Measurements from ENCODE around the gene OST4.

The OST4 gene

DNA sequence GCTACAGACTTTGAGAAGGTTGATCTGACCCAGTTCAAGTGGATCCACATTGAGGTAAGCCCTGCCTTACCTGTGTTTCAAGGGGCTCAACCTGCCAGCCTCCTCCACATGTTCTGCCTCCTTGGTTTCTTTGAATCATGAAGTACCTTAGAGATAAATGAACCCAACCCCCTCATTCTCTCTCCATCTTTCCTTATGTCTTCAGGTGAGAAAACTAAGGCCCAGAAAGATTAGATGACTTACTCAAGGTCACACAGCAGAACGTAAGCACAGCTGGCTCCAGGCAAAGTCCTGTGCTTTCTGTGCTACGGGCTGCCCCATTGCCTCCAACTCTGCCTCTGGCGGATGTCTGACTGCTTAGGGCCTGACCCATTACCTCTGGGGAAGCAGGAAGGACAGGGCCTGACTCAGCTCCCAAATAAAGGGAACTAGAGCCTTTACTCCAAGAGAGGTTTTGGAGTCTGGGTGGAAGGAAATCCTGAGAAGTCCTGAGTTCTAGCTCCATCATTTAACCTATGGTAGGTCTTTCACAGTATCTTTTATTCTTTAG, 25.4 kb upstream of the OST4 start:
- DNase-seq (no peak), ATAC-seq (no peak)
- Mint-ChIP-seq H3K4me3 (peak overlapping the region; percentile 26 to 35), H3K27me3 (no peaks in the 10 kb centered on the region), H3K4me1 (peaks cover 23% of the 10 kb centered on the region), H3K27ac (no peak overlapping the region), H3K9me3 (no peaks in the 10 kb centered on the region)

- peaks cover 23% of the 10 kb centered on the region for H3K4me1 Mint-ChIP-seq
- peak; percentile 78 for ATAC-seq
- H3K9me3 Mint-ChIP-seq: no peaks in the 10 kb centered on the region
- H3K4me3 Mint-ChIP-seq: peak overlapping the region; percentile 40 to 76
- no peak for DNase-seq
- H3K27ac Mint-ChIP-seq: peak overlapping the region in 1 of 2 donors; percentile 27
- no peaks in the 10 kb centered on the region for H3K27me3 Mint-ChIP-seq
Observed at GRCh38 chr2:27095745-27096651, 24.5 kb upstream of the OST4 start.

DNA sequence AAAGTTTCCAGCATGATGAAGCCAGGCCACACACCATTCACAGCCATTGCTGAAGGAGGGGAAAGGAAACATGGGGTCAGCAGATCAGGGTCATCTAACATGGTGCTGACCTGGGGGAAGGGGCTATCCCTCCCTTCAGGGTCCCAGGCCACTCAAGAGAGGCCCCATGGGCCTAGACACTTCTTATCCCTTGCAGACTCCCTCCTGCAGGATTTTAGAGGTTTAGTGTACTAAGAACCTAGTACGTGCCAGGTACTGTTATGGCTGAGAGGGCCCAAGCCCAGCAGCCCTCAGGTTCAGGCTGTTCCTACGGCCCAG, 23.9 kb upstream of the OST4 start:
- ATAC-seq (no peak), DNase-seq (no peak)
- no peaks in the 10 kb centered on the region for H3K9me3 Mint-ChIP-seq
- H3K4me3 Mint-ChIP-seq: peak overlapping the region; percentile 28 to 76
- no peaks in the 10 kb centered on the region for H3K27me3 Mint-ChIP-seq
- no peak overlapping the region for H3K27ac Mint-ChIP-seq
- peaks cover 23% of the 10 kb centered on the region for H3K4me1 Mint-ChIP-seq

DNA sequence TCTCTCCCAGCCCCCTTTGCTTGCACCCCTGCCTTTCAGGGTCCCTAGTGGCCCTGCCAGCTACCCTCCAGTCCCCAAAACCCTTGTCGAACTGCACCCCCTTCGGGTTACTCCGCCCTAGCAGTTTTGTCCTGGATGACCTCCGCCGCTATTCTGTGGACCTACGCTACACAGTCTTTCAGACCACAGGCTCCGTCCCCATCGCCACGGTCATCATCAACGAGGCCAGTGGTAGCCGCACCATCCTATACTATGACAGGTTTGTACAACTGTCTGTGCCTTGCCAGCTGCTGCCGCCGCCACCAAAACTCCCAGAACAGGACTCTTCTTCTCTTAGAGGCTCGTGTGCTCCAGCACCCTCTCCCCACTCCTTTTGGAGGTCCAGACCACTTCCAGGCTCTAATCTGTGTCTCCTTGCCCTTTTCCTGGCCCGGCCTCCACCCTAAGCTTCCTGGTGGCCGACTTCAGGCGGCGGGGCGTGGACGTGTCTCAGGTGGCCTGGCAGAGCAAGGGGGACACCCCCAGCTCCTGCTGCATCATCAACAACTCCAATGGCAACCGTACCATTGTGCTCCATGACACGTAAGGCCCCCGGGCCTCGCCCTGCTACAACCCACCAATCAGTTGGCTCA, 23.0 kb upstream of the OST4 start:
- Mint-ChIP-seq H3K4me3 (no peak overlapping the region), H3K27ac (peak overlapping the region in 1 of 2 donors; percentile 10)

GRCh38 chr2:27093430-27094352, 22.2 kb upstream of the OST4 start:
- Mint-ChIP-seq H3K27me3 (no peaks in the 10 kb centered on the region), H3K27ac (peak overlapping the region in 1 of 2 donors; percentile 10), H3K4me1 (peaks cover 33% of the 10 kb centered on the region), H3K4me3 (no peak overlapping the region), H3K9me3 (no peaks in the 10 kb centered on the region)
- no peak for ATAC-seq
- no peak for DNase-seq

More for the DNA sequence above, 23.0 kb upstream of the OST4 start:
- DNase-seq (no peak), ATAC-seq (no peak)
- H3K9me3 Mint-ChIP-seq: no peaks in the 10 kb centered on the region
- H3K4me1 Mint-ChIP-seq: peaks cover 30% of the 10 kb centered on the region
- H3K27me3 Mint-ChIP-seq: no peaks in the 10 kb centered on the region

DNA sequence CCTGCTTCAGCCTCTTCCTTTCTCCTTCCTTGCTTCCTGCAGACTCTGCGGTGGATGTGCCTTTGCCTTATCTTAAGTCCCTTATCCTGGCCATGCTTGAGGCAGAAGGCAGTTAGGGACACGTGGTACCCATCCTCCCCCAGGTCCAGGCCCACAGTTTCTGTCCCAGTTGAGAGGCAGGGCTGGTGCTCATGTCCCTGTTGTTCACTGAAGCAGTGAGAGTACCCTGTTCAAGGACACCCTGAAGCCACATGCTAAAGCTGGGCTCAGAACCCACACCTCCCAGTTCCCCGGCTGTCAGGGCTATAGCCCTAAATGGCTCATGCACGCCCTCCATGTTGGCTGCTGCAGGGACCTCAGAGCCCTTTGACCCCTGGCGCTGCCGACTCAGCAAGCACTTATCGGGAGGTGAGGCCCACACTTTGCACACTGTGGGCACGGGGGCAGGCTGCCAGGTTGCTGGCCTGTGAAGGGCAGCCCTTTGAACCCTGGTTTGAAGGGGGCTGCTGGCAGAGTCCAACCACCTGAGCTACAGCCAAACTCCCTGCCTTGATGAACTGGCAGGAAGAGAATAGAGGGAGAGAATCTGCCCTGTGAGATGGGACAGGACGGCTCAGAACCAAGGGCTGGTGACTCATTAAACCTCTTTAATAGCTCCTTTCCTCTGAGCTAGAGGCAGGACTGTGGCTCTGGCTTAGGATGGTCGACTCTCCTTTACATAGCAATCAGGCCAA, 21.4 kb upstream of the OST4 start:
- no peaks in the 10 kb centered on the region for H3K27me3 Mint-ChIP-seq
- no peak overlapping the region for H3K4me3 Mint-ChIP-seq
- no peak for ATAC-seq
- DNase-seq: no peak
- H3K4me1 Mint-ChIP-seq: peaks cover 31% of the 10 kb centered on the region
- no peaks in the 10 kb centered on the region for H3K9me3 Mint-ChIP-seq
- no peak overlapping the region for H3K27ac Mint-ChIP-seq

DNA sequence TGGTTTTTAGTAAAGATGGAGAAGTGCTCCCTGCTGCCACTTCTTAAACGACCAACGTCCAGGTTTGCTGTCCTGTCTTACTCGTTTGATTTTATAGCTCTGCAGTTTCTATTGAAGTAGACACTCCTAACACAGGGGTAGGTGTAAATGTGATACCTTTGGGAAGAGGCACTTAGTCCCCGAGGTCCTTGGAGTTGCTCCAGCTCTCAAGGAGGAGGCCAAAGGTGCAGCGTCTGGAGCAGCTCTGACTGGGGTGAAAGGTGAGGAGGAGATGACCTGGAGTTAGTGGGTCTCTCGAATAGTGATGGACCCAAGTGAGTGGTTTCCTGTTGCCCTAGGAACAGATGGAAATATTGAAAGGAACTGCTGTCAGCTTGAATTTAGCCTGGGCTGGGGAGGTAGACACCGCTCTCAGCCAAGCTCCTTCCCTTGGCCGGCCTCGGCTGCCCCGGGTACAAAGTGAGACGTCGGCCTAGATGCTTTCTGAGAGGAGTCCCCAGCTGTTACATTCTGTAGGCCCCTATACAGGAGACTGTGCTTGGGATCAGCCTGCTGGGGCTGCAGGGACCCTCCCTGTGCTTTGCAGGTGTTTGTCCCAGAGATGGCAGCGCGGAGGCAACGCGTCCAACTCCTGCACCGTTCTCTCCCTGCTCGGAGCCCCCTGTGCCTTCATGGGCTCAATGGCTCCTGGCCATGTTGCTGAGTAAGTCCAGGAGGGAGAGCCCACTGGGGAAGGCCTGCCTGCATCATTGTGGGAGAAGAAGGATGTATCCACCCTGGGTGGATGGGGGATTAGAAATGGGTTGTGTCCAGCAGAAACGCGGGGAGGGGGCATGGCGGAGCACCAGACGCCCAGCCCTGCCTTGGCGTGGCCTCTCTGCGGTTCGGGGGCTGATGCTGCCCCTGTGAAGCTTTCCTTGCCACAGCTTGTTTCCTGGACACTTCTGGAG, 20.6 kb upstream of the OST4 start:
- DNase-seq: no peak
- H3K9me3 Mint-ChIP-seq: no peaks in the 10 kb centered on the region
- no peak overlapping the region for H3K27ac Mint-ChIP-seq
- H3K4me1 Mint-ChIP-seq: peaks cover 37% of the 10 kb centered on the region
- no peak for ATAC-seq
- no peaks in the 10 kb centered on the region for H3K27me3 Mint-ChIP-seq
- H3K4me3 Mint-ChIP-seq: no peak overlapping the region

- DNase-seq (no peak), ATAC-seq (no peak)
- no peak overlapping the region for H3K4me3 Mint-ChIP-seq
- no peaks in the 10 kb centered on the region for H3K27me3 Mint-ChIP-seq
- H3K4me1 Mint-ChIP-seq: peaks cover 36% of the 10 kb centered on the region
- H3K27ac Mint-ChIP-seq: no peak overlapping the region
- H3K9me3 Mint-ChIP-seq: no peaks in the 10 kb centered on the region
Observed at GRCh38 chr2:27089111-27089954, 17.9 kb upstream of the OST4 start.

GRCh38 chr2:27088634-27089033, 17.2 kb upstream of the OST4 start:
- Mint-ChIP-seq H3K4me1 (peaks cover 36% of the 10 kb centered on the region), H3K4me3 (peak overlapping the region; percentile 3 to 21), H3K27me3 (no peaks in the 10 kb centered on the region), H3K9me3 (no peaks in the 10 kb centered on the region), H3K27ac (no peak overlapping the region)
- no peak for DNase-seq
- no peak for ATAC-seq

DNA sequence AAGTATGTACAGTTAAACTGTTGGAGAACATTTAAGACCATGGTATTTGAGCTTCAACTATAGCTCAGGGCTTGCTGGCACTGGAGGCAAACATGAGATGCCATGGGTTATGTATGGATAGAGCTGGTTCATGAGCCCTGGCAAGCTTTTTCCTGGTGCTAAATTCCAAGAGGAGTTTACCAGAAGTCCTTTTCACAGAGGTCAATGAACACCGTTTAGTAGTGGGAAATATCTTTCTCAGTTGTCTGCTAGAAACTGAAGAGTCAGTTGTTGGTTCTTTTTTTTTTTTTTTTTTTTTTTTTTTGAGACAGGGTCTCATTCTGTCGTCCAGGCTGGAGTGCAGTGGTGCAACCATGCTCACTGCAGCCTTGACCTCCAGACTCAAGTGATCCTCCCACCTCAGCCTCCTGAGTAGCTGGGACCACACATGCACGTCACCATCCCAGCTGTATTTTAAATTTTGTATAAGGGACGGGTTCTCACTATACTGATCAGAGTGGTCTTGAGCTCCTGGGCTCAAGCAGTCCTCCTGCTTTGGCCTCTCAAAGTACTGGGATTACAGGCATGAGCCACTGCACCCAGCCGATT, 16.5 kb upstream of the OST4 start:
- Mint-ChIP-seq H3K4me3 (peak overlapping the region; percentile 21 to 91), H3K9me3 (no peaks in the 10 kb centered on the region), H3K4me1 (peaks cover 36% of the 10 kb centered on the region), H3K27me3 (no peaks in the 10 kb centered on the region), H3K27ac (no peak overlapping the region)
- ATAC-seq (no peak), DNase-seq (no peak)

DNA sequence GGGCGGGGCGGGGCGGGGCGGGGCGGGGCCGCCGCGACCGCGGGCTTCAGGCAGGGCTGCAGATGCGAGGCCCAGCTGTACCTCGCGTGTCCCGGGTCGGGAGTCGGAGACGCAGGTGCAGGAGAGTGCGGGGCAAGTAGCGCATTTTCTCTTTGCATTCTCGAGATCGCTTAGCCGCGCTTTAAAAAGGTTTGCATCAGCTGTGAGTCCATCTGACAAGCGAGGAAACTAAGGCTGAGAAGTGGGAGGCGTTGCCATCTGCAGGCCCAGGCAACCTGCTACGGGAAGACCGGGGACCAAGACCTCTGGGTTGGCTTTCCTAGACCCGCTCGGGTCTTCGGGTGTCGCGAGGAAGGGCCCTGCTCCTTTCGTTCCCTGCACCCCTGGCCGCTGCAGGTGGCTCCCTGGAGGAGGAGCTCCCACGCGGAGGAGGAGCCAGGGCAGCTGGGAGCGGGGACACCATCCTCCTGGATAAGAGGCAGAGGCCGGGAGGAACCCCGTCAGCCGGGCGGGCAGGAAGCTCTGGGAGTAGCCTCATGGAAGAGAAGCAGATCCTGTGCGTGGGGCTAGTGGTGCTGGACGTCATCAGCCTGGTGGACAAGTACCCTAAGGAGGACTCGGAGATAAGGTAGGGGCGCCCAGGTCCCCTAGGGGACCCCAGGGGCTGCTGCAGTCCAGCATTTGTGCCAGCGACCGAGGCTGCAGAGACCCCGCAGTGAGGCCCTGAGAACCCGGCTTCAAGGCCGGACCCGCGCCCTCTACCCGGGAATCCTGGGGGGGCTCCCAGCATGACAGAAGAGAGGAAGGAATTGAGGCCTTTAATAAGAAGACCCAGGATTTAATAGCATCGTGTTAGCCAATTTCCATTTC, 15.5 kb upstream of the OST4 start, which contains the start of gene KHK:
KHK (plus strand) TSS at position 49 of the 870 bp plus-strand sequence; CDS start at position 537, 488 bp downstream.
- peak; percentile 4 for ATAC-seq
- Mint-ChIP-seq H3K4me1 (peaks cover 41% of the 10 kb centered on the region), H3K27me3 (no peaks in the 10 kb centered on the region), H3K9me3 (no peaks in the 10 kb centered on the region), H3K4me3 (peak within 1 kb of the TSS; percentile 91 to 95), H3K27ac (peak within 1 kb of the TSS; percentile 86 to 93)
- no peak for DNase-seq

DNA sequence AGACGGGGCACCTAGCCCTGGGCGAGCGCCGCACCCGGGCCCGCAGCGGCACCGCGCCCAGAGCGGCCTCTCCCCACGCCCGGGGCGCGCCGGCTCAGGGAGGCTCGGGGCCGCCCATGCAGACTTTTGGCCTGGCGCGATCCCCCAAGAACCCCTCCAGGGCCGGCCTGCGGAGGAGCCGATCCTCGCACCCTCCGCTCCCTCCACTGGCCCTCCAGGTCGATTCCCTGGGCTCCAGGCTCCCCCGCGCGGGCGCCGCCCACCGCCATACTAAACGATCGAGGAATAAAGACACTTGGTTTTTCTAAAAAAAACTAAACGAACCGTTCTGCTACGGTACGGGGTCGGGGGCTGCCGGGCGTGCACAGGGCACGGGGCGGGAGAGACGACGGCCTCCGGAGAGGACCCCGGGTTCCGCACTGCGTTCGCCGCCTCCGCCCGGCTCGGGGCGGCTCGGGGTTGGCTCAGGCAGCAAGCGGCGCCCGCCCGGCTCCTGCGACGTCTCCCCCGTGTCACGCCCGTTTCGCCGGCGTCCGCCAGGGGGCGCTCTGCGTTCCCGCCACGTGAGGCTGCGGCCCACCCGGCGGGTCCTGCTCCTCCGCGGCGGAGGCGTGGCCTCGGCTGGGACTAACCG, 14.8 kb upstream of the OST4 start:
- Mint-ChIP-seq H3K4me3 (peak overlapping the region; percentile 91 to 95), H3K9me3 (no peaks in the 10 kb centered on the region), H3K27me3 (no peaks in the 10 kb centered on the region), H3K4me1 (peaks cover 48% of the 10 kb centered on the region), H3K27ac (peak overlapping the region; percentile 72 to 93)
- ATAC-seq (peak; percentile 89), DNase-seq (peak; percentile 98 to 100)
